Breast epithelium (tissue), 3 donors: ENCODE data around the gene CCDC171.

Experiments used
- CTCF ChIP-seq, 3 donors: fragments of 450-650 bp; IDR thresholded peaks; one replicate each; pipeline ENCODE4 v1.5.1; 2016 to 2017; ENCODE audit warnings: antibody characterized with exemption in 3 of 3, mild to moderate bottlenecking in 3 of 3, moderate library complexity in 3 of 3
- POLR2A ChIP-seq: fragments of 450-650 bp; IDR thresholded peaks from one replicate; pipeline ENCODE4 v1.6.1; 2016; ENCODE audit warnings: antibody characterized with exemption, mild to moderate bottlenecking, moderate library complexity
- POLR2AphosphoS5 ChIP-seq, 3 donors: sonication (generic); formaldehyde crosslinking; IDR thresholded peaks; one replicate each; pipeline ENCODE4 v1.6.1; 2017; ENCODE audit warnings: antibody characterized with exemption in 3 of 3

GRCh38 chr9:15635752-15636151 lies 82.9 kb downstream of the CCDC171 start:
- TF ChIP-seq CTCF (IDR thresholded peaks at IDR 0.05) (no peak), POLR2AphosphoS5 (IDR thresholded peaks at IDR 0.05) (no peak), POLR2A (no peak)
